Mucosa of descending colon (tissue), 3 donors: ENCODE data around the gene GPN3. TPM values are rescaled to one million over a fixed set of nuclear protein-coding genes. Genes with fewer than 3 reads are reported as not detected.
A peak's percentile ranks its signal among the peaks of the same experiment; 100 is the strongest.
"Not testable (repeated sequence)": the region's sequence is repeated elsewhere in the genome, so short reads cannot be mapped to it uniquely, and the experiment has no call there.

Experiments used
- ATAC-seq: fragments of 200-7000 bp; cut with Tn5 transposase; one replicate; pipeline ENCODE4 v1.9.1; 2020; ENCODE audit warnings: mild to moderate bottlenecking, moderate library complexity
- DNase-seq, 3 donors: peaks; one replicate each; pipeline ENCODE4 v3.0.0-alpha.2; 2020
- H3K36me3 ChIP-seq: fragments of 200-600 bp; one replicate; pipeline ENCODE4 v1.8.0; 2021; ENCODE audit warnings: low read depth, mild to moderate bottlenecking
- H3K4me1 ChIP-seq: fragments of 200-600 bp; one replicate; pipeline ENCODE4 v1.8.0; 2021; ENCODE audit warnings: low read depth, mild to moderate bottlenecking
- H3K4me3 ChIP-seq: fragments of 200-600 bp; one replicate; pipeline ENCODE4 v1.8.0; 2021; ENCODE audit warnings: mild to moderate bottlenecking
- H3K9me3 ChIP-seq: fragments of 200-600 bp; one replicate; pipeline ENCODE4 v1.8.0; 2021; ENCODE audit warnings: mild to moderate bottlenecking
- intact Hi-C, 2 donors: fragments of 100-400 bp; cut with DNase I in 1 of 2; cut with micrococcal nuclease in 1 of 2; formaldehyde crosslinking; loops; one replicate each; pipeline versions ENCODE4 v1.11.0 to v1.11.1; 2022; cut with DNase I, micrococcal nuclease
- total RNA-seq, 3 donors: library from RNA; stranded (reverse); fragmentation: NEBNext Ultra II Directional in 2 of 3; extraction: Animal tissue kit (Norgen Biotek cat#: 25700) in 2 of 3; gene quantifications; one replicate each; pipeline versions ENCODE4 v1.2.1 to v1.2.4, GENCODE V29; 2021 to 2023
- TF ChIP-seq, protein P1 (sequence below): fragments of 200-600 bp; IDR thresholded peaks from one replicate; pipeline ENCODE4 v1.8.0; 2022; ENCODE audit warnings: antibody characterized with exemption, mild to moderate bottlenecking
- donor health status: DM: no; HTN: no; CAD: no; lungs with moderate emphysema.
- donor health status: DM: no; HTN: no; CAD: no.
- donor health status: DM: no; HTN: yes; CAD: no.

GPN3 gene
- total RNA-seq, 3 donors from 2014 or later: 9.0 to 15.8 (median 12.4) TPM

DNA sequence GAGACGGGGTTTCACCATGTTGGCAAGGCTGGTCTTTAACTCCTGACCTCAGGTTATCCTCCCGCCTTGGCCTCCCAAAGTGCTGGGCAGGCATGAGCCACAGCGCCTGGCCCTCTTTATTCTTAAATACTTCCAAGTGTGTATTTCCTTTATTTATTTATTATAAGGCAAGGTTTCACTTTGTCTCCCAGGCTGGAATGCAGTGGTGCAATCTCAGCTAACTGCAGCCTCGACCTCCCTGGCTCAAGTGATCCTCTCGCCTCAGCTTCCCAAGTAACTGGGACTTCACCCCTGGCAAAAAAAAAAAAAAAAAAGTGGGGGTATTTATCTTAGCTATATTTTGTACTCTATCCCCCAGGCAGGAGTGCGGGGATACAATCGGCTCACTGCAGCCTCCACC, 7.4 kb upstream of the GPN3 start:
- H3K4me1 ChIP-seq: no peaks in the 10 kb centered on the region
- H3K36me3 ChIP-seq: no peaks in the 10 kb centered on the region
- ATAC-seq (no peak), DNase-seq (no peak)
- TF ChIP-seq, protein P1, sequence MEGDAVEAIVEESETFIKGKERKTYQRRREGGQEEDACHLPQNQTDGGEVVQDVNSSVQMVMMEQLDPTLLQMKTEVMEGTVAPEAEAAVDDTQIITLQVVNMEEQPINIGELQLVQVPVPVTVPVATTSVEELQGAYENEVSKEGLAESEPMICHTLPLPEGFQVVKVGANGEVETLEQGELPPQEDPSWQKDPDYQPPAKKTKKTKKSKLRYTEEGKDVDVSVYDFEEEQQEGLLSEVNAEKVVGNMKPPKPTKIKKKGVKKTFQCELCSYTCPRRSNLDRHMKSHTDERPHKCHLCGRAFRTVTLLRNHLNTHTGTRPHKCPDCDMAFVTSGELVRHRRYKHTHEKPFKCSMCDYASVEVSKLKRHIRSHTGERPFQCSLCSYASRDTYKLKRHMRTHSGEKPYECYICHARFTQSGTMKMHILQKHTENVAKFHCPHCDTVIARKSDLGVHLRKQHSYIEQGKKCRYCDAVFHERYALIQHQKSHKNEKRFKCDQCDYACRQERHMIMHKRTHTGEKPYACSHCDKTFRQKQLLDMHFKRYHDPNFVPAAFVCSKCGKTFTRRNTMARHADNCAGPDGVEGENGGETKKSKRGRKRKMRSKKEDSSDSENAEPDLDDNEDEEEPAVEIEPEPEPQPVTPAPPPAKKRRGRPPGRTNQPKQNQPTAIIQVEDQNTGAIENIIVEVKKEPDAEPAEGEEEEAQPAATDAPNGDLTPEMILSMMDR: no peak
- intact Hi-C loops: no loop called here
- H3K4me3 ChIP-seq: no peak overlapping the region
- H3K9me3 ChIP-seq: no peaks in the 10 kb centered on the region

DNA sequence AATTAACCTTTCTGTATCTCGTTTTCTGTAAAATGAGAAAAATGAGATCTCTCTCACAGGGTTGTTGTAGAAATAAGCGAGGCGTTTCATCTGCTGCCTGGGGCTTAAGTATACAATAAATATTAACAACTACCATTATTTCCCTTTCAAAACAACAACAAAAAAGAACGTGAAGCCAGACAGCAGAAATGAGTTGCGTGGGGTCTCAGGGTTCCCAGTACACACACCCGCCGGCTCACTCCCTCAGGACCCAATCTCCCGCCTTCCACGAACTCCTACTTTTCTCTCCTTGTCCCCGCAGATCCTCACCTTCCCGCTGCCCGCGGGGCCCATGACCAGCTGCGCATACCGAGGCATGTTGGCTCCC, 227 bp downstream of the GPN3 start:
- DNase-seq (no peak), ATAC-seq (no peak)
- Histone ChIP-seq H3K4me3 (peak overlapping the region; percentile 33), H3K4me1 (peaks cover 19% of the 10 kb centered on the region), H3K36me3 (no peaks in the 10 kb centered on the region), H3K9me3 (no peaks in the 10 kb centered on the region)
- intact Hi-C loops: no loop called here
- TF ChIP-seq, protein P1: no peak

DNA sequence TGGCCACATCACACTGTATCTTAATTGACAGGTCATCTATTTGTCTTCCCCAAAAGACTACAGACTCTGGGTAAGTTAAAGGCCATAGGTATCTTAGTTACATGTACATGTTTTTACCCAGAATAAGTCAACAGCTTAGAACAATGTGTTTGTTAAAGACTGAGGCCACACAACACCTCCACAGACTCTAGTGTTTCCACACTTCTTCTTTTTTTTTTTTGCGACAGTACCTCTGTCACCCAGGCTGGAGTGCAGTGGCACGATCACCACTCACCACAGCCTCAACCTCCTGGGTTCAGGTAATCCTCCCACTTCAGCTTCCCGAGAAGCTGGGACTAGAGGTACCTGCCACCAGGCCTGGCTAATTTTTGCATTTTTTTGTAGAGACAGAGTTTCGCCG, 1.3 kb downstream of the GPN3 start:
- no peak for ATAC-seq
- Histone ChIP-seq H3K36me3 (no peaks in the 10 kb centered on the region), H3K4me3 (no peak overlapping the region), H3K4me1 (peaks cover 19% of the 10 kb centered on the region), H3K9me3 (no peaks in the 10 kb centered on the region)
- TF ChIP-seq, protein P1: no peak
- intact Hi-C loops: no loop called here
- DNase-seq: no peak

DNA sequence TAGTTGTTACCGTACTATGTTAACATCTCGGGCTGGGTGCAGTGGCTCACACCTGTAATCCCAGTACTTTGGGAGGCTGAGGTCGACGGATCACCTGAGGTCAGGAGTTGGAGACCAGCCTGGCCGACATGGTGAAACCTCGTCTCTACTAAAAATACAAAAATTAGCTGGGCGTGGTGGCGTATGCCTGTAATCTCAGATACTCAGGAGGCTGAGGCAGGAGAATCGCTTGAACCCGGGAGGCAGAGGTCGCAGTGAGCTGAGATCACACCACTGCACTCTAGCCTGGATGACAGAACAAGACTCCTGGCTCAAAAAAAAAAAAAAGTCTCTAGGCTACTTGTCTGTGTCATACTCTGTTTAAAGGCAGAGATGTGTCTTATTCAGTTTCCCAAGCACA, 2.3 kb downstream of the GPN3 start:
- intact Hi-C loops, H3K36me3 ChIP-seq, H3K9me3 ChIP-seq, ATAC-seq, DNase-seq, H3K4me3 ChIP-seq: not testable (repeated sequence)
- H3K4me1 ChIP-seq: peaks cover 19% of the 10 kb centered on the region

DNA sequence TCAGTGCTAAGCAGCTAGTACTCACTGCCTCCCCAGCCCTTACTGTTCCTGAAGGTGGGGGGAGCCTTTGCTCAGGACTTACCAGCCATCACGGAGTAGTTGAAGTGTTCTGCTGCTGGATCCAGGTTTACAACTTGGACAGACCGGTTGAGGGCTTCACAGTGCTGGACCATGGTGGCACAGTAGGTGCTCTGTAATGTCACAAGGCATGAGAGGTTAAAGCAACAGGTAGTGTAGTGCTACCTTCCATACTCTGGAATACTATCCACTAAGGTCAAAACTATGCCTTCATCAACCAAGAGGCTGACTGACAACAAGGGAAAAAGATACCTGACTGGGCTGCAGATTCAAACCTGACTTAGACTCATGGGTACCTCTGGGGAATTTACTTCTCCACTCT, 3.0 kb downstream of the GPN3 start:
- no peaks in the 10 kb centered on the region for H3K36me3 ChIP-seq
- ATAC-seq: no peak
- H3K4me3 ChIP-seq: no peak overlapping the region
- H3K9me3 ChIP-seq: no peaks in the 10 kb centered on the region
- H3K4me1 ChIP-seq: peaks cover 19% of the 10 kb centered on the region
- intact Hi-C loops: no loop called here
- DNase-seq: no peak
- TF ChIP-seq, protein P1: no peak

DNA sequence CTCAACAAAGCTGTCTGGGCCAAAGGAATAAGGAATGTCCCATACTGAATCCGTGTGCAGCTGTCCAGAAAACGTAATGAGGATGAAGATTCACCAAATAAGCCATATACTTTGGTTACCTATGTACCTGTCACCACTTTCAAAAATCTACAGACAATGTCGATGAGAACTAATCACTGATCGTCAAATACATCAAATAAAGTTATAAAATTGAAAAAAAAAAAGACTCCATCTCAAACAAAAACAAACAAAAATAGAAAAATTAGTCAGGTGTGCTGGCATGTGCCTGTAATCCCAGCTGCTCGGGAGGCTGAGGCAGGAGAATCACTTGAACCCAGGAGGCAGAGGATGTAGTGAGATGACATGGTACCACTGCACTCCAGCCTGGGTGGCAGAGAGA, 6.9 kb downstream of the GPN3 start:
- H3K4me1 ChIP-seq, H3K9me3 ChIP-seq, intact Hi-C loops, ATAC-seq, H3K4me3 ChIP-seq, DNase-seq, H3K36me3 ChIP-seq: not testable (repeated sequence)

DNA sequence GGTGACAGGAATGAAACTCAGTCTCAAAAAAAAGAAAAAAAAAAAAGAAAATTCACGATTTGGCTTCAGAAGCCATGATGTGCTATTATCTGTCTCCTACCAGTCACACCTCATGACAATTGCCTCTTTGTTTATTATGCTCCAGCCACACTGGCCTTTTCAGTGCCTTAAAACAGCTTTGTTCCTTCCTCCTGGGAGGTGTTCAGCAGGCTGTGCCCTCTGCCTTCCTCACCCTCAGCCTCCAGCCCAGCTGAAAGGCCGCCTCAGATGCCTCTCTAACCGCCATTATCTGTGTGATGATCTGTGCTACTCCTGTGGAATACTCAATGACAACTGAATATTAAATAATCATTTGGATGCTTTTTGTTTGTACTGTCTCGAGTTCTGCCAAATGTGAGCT, 9.3 kb downstream of the GPN3 start:
- DNase-seq: no peak
- no peak overlapping the region for H3K4me3 ChIP-seq
- TF ChIP-seq, protein P1: no peak
- no peaks in the 10 kb centered on the region for H3K4me1 ChIP-seq
- no peaks in the 10 kb centered on the region for H3K36me3 ChIP-seq
- intact Hi-C loops: loop anchor here in 1 of 2 donors (10.0 kb wide), 1 partner anchor 426 kb away; no protein-coding TSS in a partner anchor
- no peak for ATAC-seq
- no peaks in the 10 kb centered on the region for H3K9me3 ChIP-seq
